Cardiac muscle cell (in vitro differentiated cells and primary cell): ENCODE measurements around the gene NFE2L1. TPM values are rescaled to one million over a fixed set of nuclear protein-coding genes. Genes with fewer than 3 reads are reported as not detected.

Experiments
- DNase-seq, 2 donors: peaks; one replicate each; pipeline versions ENCODE4 v3.0.0 to v3.0.0-alpha.2; 2010 to 2017; ENCODE audit warnings: low read depth in 1 of 2, low spot score in 1 of 2
- H3K27ac ChIP-seq: fragments of 200-600 bp; sonication (generic); 2 replicates; pipeline ENCODE4 v1.5.1; 2016
- H3K27me3 ChIP-seq: fragments of 200-600 bp; sonication (generic); 2 replicates; pipeline ENCODE4 v1.6.0; 2016; ENCODE audit warnings: control low read depth
- H3K36me3 ChIP-seq: fragments of 200-600 bp; sonication (generic); 2 replicates; pipeline ENCODE4 v1.5.1; 2016; ENCODE audit warnings: control low read depth
- H3K4me1 ChIP-seq: fragments of 200-600 bp; sonication (generic); 2 replicates; pipeline ENCODE4 v1.8.1; 2017; ENCODE audit warnings: low read depth, mild to moderate bottlenecking, mixed run types
- H3K4me3 ChIP-seq: fragments of 200-600 bp; sonication (generic); 2 replicates; pipeline ENCODE4 v1.5.1; 2016; ENCODE audit warnings: mild to moderate bottlenecking
- H3K9me3 ChIP-seq: fragments of 200-600 bp; sonication (generic); 2 replicates; pipeline ENCODE4 v1.5.1; 2017; ENCODE audit warnings: low read depth, mild to moderate bottlenecking, control low read depth
- polyA plus RNA-seq: library from polyadenylated mRNA; unstranded; fragments of >200 nt; fragmentation: Nextera tagmentation; extraction: Ambion mirVana; gene quantifications from 2 replicates; pipeline ENCODE4 v1.2.1, GENCODE V29; 2016
- total RNA-seq: library from RNA; depleted of rRNA; stranded (reverse); fragments of >200 nt; gene quantifications from 2 replicates; pipeline ENCODE4 v1.2.3, GENCODE V29; 2016
- TF ChIP-seq, protein P1 (sequence below): IDR thresholded peaks from 2 replicates; pipeline ENCODE4 v1.5.1; 2012; ENCODE audit warnings: low read depth, mild to moderate bottlenecking, low read length

The NFE2L1 gene
- total and polyA plus RNA-seq, 2 experiments from 2014 or later: 56.0 to 122 TPM

DNA sequence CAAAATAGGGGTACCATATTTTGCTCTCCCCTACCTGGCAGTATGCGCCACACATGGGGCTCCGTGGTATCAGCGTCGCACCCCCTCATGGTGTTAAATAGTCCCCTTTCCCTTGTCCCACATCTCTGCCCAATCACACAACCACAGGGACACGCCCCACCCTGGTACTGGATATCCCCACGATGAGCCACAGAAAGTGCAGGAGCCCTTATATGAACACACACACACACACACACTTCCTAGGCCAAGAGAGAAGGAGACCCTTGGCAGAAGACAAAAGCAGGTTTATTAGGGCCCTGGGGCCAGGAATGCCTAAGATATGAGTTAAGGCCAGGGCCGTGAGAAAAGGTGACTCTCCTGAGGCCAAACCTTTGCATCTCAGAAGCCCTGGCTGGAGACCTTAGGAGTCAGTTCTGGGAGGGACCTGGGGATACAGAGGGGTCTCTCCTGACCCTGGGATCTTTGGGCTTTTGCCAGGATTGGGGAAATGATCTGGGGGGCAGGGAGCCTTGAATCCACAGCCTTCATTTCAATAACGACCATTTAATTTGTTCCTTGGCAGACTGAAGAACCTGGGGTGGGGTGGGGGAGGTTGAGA lies 22.2 kb upstream of the NFE2L1 start:
- Histone ChIP-seq H3K9me3 (no peaks in the 10 kb centered on the region), H3K27ac (no peak overlapping the region), H3K4me3 (no peak overlapping the region), H3K36me3 (no peaks in the 10 kb centered on the region), H3K27me3 (peaks cover 16% of the 10 kb centered on the region), H3K4me1 (peaks cover 3% of the 10 kb centered on the region)
- TF ChIP-seq, protein P1, sequence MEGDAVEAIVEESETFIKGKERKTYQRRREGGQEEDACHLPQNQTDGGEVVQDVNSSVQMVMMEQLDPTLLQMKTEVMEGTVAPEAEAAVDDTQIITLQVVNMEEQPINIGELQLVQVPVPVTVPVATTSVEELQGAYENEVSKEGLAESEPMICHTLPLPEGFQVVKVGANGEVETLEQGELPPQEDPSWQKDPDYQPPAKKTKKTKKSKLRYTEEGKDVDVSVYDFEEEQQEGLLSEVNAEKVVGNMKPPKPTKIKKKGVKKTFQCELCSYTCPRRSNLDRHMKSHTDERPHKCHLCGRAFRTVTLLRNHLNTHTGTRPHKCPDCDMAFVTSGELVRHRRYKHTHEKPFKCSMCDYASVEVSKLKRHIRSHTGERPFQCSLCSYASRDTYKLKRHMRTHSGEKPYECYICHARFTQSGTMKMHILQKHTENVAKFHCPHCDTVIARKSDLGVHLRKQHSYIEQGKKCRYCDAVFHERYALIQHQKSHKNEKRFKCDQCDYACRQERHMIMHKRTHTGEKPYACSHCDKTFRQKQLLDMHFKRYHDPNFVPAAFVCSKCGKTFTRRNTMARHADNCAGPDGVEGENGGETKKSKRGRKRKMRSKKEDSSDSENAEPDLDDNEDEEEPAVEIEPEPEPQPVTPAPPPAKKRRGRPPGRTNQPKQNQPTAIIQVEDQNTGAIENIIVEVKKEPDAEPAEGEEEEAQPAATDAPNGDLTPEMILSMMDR: no peak
- peak in 1 of 2 donors; percentile 28 for DNase-seq

DNA sequence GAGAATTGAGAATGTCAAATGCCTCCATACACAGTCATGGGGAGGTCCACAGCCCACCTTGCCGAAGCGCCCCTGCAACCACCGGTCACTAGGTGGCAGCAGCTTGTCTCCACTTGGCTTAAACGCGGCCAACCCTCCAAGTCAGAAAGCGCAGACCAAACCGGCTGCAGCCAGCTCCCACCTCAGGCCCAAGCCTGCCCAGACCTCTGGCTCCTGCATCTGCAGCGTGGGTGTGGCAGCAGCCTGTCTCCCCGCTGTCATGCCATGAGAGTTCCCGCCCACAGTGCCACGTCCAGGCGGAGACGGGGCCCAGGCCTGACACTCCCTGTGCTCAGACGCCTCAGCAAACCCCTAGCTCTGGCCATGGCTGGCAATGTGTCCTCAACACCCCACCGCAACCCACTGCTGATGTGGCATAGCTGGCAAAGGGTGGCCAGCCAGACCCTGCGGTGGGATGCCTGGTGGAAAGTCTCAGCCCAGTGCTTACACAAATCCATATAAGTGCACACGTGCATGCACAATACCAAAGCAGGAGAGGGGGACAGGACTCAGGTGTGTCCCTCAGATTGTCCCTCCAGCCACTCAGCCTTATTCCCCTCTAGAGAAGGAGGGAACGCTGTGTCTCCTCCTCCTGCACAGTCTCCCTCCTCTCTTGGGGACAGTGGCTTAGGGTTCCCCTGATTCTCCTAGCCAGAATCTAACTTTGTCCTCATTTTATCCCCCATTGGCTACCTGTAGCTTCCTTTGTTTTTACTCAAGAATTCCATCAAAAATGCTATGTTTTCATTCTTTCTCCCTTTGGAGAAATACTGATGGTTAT lies 21.4 kb upstream of the NFE2L1 start:
- H3K4me1 ChIP-seq: peaks cover 3% of the 10 kb centered on the region
- peaks cover 16% of the 10 kb centered on the region for H3K27me3 ChIP-seq
- H3K9me3 ChIP-seq: no peaks in the 10 kb centered on the region
- TF ChIP-seq, protein P1: peak; percentile 93
- DNase-seq: peak; percentile 93 to 94
- H3K27ac ChIP-seq: no peak overlapping the region
- H3K4me3 ChIP-seq: no peak overlapping the region
- no peaks in the 10 kb centered on the region for H3K36me3 ChIP-seq

DNA sequence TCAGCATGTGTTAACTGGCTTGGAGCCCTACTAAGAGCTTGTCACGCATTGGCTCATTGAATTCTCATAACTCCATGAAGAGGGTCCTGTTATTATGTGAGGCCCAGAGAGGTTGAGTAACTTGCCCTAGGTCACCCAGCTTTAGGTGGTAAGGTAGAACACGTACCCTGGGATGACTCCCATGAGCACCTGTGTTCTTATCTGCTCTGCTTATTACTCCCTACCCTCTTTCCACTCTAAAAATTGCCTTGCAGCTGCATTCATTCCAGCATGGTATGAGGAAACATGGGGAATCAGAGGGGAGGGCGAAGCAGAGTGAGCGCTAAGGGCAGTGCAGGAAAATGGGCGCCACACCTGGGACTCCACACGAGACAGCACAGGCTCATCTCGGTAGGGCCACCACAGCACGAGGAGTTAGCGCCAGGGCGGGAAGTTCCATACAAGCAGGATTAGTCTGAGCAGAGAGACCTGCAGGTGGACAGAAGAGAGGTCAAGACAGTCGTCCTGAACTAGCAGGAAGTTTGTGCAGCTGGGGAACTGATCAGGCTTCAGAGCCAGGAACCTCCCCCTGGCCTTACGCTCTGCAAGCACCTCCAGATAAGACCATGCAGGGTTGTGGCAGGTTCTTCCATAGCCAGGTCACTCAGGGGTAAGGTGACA lies 20.7 kb upstream of the NFE2L1 start:
- no peak for DNase-seq
- Histone ChIP-seq H3K4me3 (no peak overlapping the region), H3K27ac (no peak overlapping the region), H3K4me1 (peaks cover 3% of the 10 kb centered on the region), H3K36me3 (no peaks in the 10 kb centered on the region), H3K27me3 (peaks cover 16% of the 10 kb centered on the region), H3K9me3 (no peaks in the 10 kb centered on the region)
- TF ChIP-seq, protein P1: no peak

DNA sequence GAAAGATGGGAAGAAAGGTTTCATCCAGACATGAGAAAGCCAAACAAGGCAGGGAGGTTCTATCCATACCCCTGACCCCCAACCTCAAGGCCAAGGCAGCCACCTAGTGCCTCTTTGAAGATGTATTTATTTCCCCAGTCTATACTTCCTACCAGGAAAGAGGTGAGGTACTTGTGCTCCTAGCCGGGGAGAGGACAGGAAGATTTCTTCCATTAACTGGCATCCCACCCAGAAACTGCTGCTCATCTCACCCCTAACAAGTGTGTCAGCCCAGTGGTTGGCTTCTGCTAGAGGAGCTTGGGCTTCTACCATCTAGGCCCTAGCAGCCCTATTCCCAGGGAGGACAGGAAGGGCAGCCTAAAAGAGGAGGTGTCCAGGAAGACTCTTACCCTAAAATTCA lies 19.4 kb upstream of the NFE2L1 start:
- Histone ChIP-seq H3K27ac (no peak overlapping the region), H3K9me3 (no peaks in the 10 kb centered on the region), H3K27me3 (peaks cover 10% of the 10 kb centered on the region), H3K36me3 (no peaks in the 10 kb centered on the region), H3K4me3 (no peak overlapping the region), H3K4me1 (peaks cover 3% of the 10 kb centered on the region)
- TF ChIP-seq, protein P1: no peak
- DNase-seq: no peak

DNA sequence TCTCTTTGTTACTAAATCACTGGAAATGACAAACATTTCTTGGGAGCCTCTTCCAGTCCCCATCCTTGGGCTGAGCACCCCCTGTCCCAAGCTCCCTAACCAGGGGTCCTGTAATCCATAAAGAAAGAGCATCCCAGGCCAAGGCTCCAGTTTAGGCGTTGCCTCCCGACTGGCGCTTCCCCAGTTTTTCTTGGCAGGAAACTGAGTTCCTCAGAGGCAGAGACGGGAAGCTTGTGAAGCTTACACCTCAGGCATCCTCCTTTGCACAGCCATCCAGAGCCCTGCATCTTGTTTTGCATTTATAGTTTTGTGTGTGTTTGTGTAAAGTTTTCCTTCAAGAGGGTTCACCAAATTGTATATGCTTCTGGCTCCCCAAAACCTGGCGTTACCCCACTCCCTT lies 17.6 kb upstream of the NFE2L1 start:
- peak in 1 of 2 donors; percentile 49 for DNase-seq
- Histone ChIP-seq H3K27ac (no peak overlapping the region), H3K9me3 (no peaks in the 10 kb centered on the region), H3K4me1 (peaks cover 3% of the 10 kb centered on the region), H3K27me3 (no peaks in the 10 kb centered on the region), H3K36me3 (no peaks in the 10 kb centered on the region), H3K4me3 (no peak overlapping the region)
- TF ChIP-seq, protein P1: no peak
